GM19395 (cell line): ENCODE data around the gene CT45A6.
"Not testable (repeated sequence)": the region's sequence is repeated elsewhere in the genome, so short reads cannot be mapped to it uniquely, and the experiment has no call there.

Experiments
- ATAC-seq: cut with Tn5 transposase; IDR thresholded peaks from one replicate; pipeline ENCODE4 v1.9.1; 2021; ENCODE audit warnings: mild to moderate bottlenecking, moderate library complexity; ENCODE audit not compliant: unreplicated experiment

CT45A6 gene, protein sequence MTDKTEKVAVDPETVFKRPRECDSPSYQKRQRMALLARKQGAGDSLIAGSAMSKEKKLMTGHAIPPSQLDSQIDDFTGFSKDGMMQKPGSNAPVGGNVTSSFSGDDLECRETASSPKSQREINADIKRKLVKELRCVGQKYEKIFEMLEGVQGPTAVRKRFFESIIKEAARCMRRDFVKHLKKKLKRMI

DNA sequence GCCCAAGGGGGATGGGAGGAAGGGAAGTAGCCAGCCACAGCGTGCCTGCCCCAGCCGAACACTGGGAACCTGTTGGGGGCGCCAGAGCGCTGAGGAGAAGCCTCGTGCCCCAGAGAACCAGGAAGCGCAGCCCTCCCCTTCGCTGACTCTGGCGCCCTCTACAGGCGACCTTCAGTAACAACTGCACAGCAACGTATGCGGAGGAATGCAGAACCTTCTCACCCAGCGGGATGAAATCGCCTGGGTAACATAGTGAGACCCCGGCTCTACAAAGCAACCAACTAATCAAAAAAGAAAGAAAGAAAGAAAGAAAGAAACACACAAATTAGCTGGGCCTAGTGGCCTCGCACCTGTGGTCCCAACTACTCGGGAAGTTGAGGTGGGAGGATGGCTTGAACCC is at the start of gene CT45A6:
TSS of gene CT45A6 (minus strand) at position 101 of the 400 bp plus-strand sequence. CDS start 3,794 bp downstream, outside the sequence.
- ATAC-seq: not testable (repeated sequence)

GRCh38 chrX:135837180-135837579 is 34.6 kb upstream of the CT45A6 start, which contains the start of gene CT45A7:
Gene CT45A7 (minus strand): TSS chrX:135837280. CDS start chrX:135833533, 3,747 bp downstream.
- not testable (repeated sequence) for ATAC-seq

GRCh38 chrX:135819912-135820311 is 17.3 kb upstream of the CT45A6 start, which contains the start of gene CT45A2:
Gene CT45A2 (minus strand): TSS chrX:135820012. CDS start chrX:135816265, 3,747 bp downstream.
- not testable (repeated sequence) for ATAC-seq

GRCh38 chrX:135785403-135785802 is 17.2 kb downstream of the CT45A6 start, which contains the start of gene CT45A5:
Gene CT45A5 (minus strand): TSS chrX:135785503. CDS start chrX:135781729, 3,774 bp downstream.
- ATAC-seq: not testable (repeated sequence)

GRCh38 chrX:135768091-135768490 is 34.5 kb downstream of the CT45A6 start, which contains the start of gene CT45A3:
Gene CT45A3 (minus strand): TSS chrX:135768191. CDS start chrX:135764444, 3,747 bp downstream.
- not testable (repeated sequence) for ATAC-seq

- ATAC-seq: not testable (repeated sequence)
Measured at GRCh38 chrX:135744739-135745138, 57.8 kb downstream of the CT45A6 start.
